ENCODE data around the gene KLHL8. TPM values are rescaled to one million over a fixed set of nuclear protein-coding genes. Genes with fewer than 3 reads are reported as not detected.

Gene KLHL8
- polyA plus RNA-seq (2012; ENCODE audit: low read depth, missing spikeins): 3.9 TPM

DNA sequence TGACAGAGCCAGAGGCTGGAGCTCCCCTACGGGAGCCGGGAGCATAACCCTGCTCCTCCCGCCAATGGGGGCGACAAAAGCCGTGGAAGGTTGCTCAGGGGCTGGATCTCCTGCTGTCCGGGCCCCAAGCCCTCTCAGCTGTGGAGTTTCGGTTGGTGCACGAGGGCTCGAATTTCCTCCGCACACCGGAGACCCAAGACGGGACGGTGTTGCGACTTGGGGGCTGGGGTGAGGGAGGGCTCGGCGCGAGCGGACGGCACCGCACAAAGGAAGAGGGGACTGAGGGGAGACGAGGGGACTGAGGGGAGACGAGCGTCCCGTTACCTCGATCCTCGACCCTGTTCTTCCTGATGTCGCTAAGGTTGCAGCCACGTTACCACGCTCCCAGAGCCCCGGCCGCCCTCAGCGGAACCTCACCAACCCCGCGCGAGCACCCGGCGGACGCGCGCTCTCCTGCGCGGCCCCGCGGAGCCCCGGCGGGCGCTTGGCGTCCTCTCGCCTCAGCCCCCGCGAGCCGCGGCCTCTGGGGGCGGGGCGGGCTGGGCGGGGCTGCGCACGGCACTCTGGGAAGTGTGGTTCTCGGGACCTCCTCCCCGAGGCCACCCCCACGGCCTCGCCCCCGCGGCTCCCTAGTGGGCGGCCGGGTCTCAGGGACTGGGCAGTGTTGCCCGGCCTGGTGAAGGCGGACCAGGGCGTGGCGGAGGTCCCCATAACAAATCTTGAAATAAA is at the start of gene KLHL8:
TSS of gene KLHL8 (minus strand) at position 525 of the 729 bp plus-strand sequence. CDS start 25,079 bp downstream, outside the sequence.
- FAIRE-seq (peak; percentile 96), DNase-seq (ENCODE audit: insufficient read length, low spot score) (peak; percentile 88)
- TF ChIP-seq POLR2AphosphoS5 (IDR thresholded peaks at IDR 0.05; ENCODE audit: low read depth, low read length): peak; percentile 95
- peak; percentile 94 for TF ChIP-seq POLR2A (IDR thresholded peaks at IDR 0.05; ENCODE audit: low read depth, low read length)
- no peak for TF ChIP-seq SPI1 (IDR thresholded peaks at IDR 0.05; ENCODE audit: low read depth, low read length)
- TF ChIP-seq POU2F2 (IDR thresholded peaks at IDR 0.05; ENCODE audit: low read depth, low read length): no peak
- TF ChIP-seq PAX5 (IDR thresholded peaks at IDR 0.05; ENCODE audit: insufficient read depth, low read length, severe bottlenecking): peak; percentile 16
- peak; percentile 64 for TF ChIP-seq TAF1 (IDR thresholded peaks at IDR 0.05; ENCODE audit: low read depth, low read length)

GRCh38 chr4:87270144-87270543 is 49.7 kb upstream of the KLHL8 start:
- TF ChIP-seq POLR2AphosphoS5 (IDR thresholded peaks at IDR 0.05; ENCODE audit: low read depth, low read length) (no peak), PAX5 (IDR thresholded peaks at IDR 0.05; ENCODE audit: insufficient read depth, low read length, severe bottlenecking) (no peak)
- no peak for FAIRE-seq
- DNase-seq (ENCODE audit: insufficient read length, low spot score): no peak

DNA sequence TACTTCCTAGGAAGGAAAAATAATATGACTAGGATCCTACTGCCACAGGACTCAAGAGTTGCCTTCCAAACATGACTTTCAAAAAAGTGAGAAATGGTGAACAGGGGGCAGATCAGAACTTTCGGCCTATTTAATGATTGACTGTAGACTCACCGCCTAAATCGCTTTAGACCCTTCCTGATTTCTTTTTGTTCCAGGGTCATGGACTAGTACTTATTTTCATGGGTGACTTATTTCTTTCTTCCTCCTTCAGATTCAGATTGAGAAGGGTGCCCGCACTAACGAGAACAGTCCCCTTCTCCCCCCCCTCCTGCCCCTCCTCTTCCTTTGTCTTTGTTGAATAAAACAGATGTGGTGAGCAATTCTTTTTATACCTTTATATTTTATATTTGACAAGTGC is 48.0 kb upstream of the KLHL8 start:
- TF ChIP-seq POU2F2 (IDR thresholded peaks at IDR 0.05; ENCODE audit: low read depth, low read length) (no peak), POLR2AphosphoS5 (IDR thresholded peaks at IDR 0.05; ENCODE audit: low read depth, low read length) (no peak), PAX5 (IDR thresholded peaks at IDR 0.05; ENCODE audit: insufficient read depth, low read length, severe bottlenecking) (no peak), SPI1 (IDR thresholded peaks at IDR 0.05; ENCODE audit: low read depth, low read length) (no peak), TAF1 (IDR thresholded peaks at IDR 0.05; ENCODE audit: low read depth, low read length) (no peak), POLR2A (IDR thresholded peaks at IDR 0.05; ENCODE audit: low read depth, low read length) (no peak)
- FAIRE-seq: no peak
- DNase-seq (ENCODE audit: insufficient read length, low spot score): no peak

- FAIRE-seq: no peak
- no peak for TF ChIP-seq POLR2AphosphoS5 (IDR thresholded peaks at IDR 0.05; ENCODE audit: low read depth, low read length)
- TF ChIP-seq POLR2A (IDR thresholded peaks at IDR 0.05; ENCODE audit: low read depth, low read length): no peak
- no peak for TF ChIP-seq TAF1 (IDR thresholded peaks at IDR 0.05; ENCODE audit: low read depth, low read length)
- no peak for TF ChIP-seq POU2F2 (IDR thresholded peaks at IDR 0.05; ENCODE audit: low read depth, low read length)
- no peak for TF ChIP-seq PAX5 (IDR thresholded peaks at IDR 0.05; ENCODE audit: insufficient read depth, low read length, severe bottlenecking)
- no peak for TF ChIP-seq SPI1 (IDR thresholded peaks at IDR 0.05; ENCODE audit: low read depth, low read length)
Measured at GRCh38 chr4:87266986-87267385, 46.6 kb upstream of the KLHL8 start.

GRCh38 chr4:87262886-87263285 is 42.5 kb upstream of the KLHL8 start:
- DNase-seq (ENCODE audit: insufficient read length, low spot score) (no peak), FAIRE-seq (no peak)
- TF ChIP-seq TAF1 (IDR thresholded peaks at IDR 0.05; ENCODE audit: low read depth, low read length) (no peak), POU2F2 (IDR thresholded peaks at IDR 0.05; ENCODE audit: low read depth, low read length) (no peak), SPI1 (IDR thresholded peaks at IDR 0.05; ENCODE audit: low read depth, low read length) (no peak), PAX5 (IDR thresholded peaks at IDR 0.05; ENCODE audit: insufficient read depth, low read length, severe bottlenecking) (no peak), POLR2AphosphoS5 (IDR thresholded peaks at IDR 0.05; ENCODE audit: low read depth, low read length) (no peak), POLR2A (IDR thresholded peaks at IDR 0.05; ENCODE audit: low read depth, low read length) (no peak)

More at GRCh38 chr4:87266986-87267385, 46.6 kb upstream of the KLHL8 start:
- DNase-seq (ENCODE audit: insufficient read length, low spot score): no peak

- FAIRE-seq (no peak), DNase-seq (ENCODE audit: insufficient read length, low spot score) (no peak)
- TF ChIP-seq POLR2AphosphoS5 (IDR thresholded peaks at IDR 0.05; ENCODE audit: low read depth, low read length) (no peak), TAF1 (IDR thresholded peaks at IDR 0.05; ENCODE audit: low read depth, low read length) (no peak), POU2F2 (IDR thresholded peaks at IDR 0.05; ENCODE audit: low read depth, low read length) (no peak)
Measured at GRCh38 chr4:87260477-87260876, 40.1 kb upstream of the KLHL8 start.

DNA sequence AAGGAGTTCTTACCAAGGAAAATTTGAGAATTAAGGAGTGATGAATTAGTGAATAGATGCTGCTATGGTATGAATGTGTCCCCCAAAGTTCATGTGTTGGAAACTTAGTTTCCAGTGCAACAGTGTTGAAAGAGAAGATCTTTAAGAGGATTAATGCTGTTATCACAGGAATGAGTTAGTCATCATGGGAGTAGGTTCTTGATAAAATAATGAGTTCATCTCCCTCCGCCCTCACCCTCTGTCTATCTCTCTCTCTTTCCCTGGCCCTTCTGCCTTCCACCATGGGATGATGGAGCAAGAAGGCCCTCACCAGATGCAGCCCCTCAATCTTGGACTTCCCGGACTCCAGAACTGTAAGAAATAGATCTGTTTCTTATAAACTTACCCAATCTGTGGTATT is 38.3 kb upstream of the KLHL8 start:
- TF ChIP-seq POLR2AphosphoS5 (IDR thresholded peaks at IDR 0.05; ENCODE audit: low read depth, low read length) (no peak), TAF1 (IDR thresholded peaks at IDR 0.05; ENCODE audit: low read depth, low read length) (no peak), SPI1 (IDR thresholded peaks at IDR 0.05; ENCODE audit: low read depth, low read length) (no peak), POU2F2 (IDR thresholded peaks at IDR 0.05; ENCODE audit: low read depth, low read length) (no peak), POLR2A (IDR thresholded peaks at IDR 0.05; ENCODE audit: low read depth, low read length) (no peak), PAX5 (IDR thresholded peaks at IDR 0.05; ENCODE audit: insufficient read depth, low read length, severe bottlenecking) (no peak)
- FAIRE-seq (no peak), DNase-seq (ENCODE audit: insufficient read length, low spot score) (no peak)

- DNase-seq (ENCODE audit: insufficient read length, low spot score) (no peak), FAIRE-seq (no peak)
- TF ChIP-seq TAF1 (IDR thresholded peaks at IDR 0.05; ENCODE audit: low read depth, low read length) (no peak), POLR2AphosphoS5 (IDR thresholded peaks at IDR 0.05; ENCODE audit: low read depth, low read length) (no peak), PAX5 (IDR thresholded peaks at IDR 0.05; ENCODE audit: insufficient read depth, low read length, severe bottlenecking) (no peak), POLR2A (IDR thresholded peaks at IDR 0.05; ENCODE audit: low read depth, low read length) (no peak), POU2F2 (IDR thresholded peaks at IDR 0.05; ENCODE audit: low read depth, low read length) (no peak), SPI1 (IDR thresholded peaks at IDR 0.05; ENCODE audit: low read depth, low read length) (no peak)
Measured at GRCh38 chr4:87257523-87257922, 37.1 kb upstream of the KLHL8 start.

DNA sequence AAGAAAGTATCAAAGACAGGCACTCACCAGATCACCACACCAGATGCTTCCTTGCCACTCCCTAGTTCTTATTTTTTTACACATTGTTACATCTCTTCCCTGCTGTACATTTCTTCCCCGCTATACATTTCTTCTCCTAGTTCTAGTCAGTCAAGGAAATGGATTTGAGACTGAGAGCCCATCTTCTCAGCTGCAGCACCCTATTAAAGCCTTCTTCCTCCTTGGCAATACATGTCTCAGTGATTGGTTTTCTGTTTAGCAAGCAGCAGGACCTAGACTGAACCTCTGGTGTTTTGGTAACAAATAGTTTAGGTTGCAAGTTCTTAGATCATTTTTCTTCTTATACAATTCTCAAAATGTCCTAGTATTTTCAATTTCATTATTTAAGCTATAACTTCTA is 35.3 kb upstream of the KLHL8 start:
- no peak for TF ChIP-seq PAX5 (IDR thresholded peaks at IDR 0.05; ENCODE audit: insufficient read depth, low read length, severe bottlenecking)
- no peak for TF ChIP-seq TAF1 (IDR thresholded peaks at IDR 0.05; ENCODE audit: low read depth, low read length)
- no peak for TF ChIP-seq SPI1 (IDR thresholded peaks at IDR 0.05; ENCODE audit: low read depth, low read length)
- no peak for TF ChIP-seq POLR2A (IDR thresholded peaks at IDR 0.05; ENCODE audit: low read depth, low read length)
- TF ChIP-seq POU2F2 (IDR thresholded peaks at IDR 0.05; ENCODE audit: low read depth, low read length): no peak
- no peak for TF ChIP-seq POLR2AphosphoS5 (IDR thresholded peaks at IDR 0.05; ENCODE audit: low read depth, low read length)
- no peak for FAIRE-seq
- no peak for DNase-seq (ENCODE audit: insufficient read length, low spot score)

GRCh38 chr4:87251106-87251505 is 30.7 kb upstream of the KLHL8 start:
- TF ChIP-seq POLR2AphosphoS5 (IDR thresholded peaks at IDR 0.05; ENCODE audit: low read depth, low read length) (no peak), PAX5 (IDR thresholded peaks at IDR 0.05; ENCODE audit: insufficient read depth, low read length, severe bottlenecking) (no peak), POU2F2 (IDR thresholded peaks at IDR 0.05; ENCODE audit: low read depth, low read length) (no peak), SPI1 (IDR thresholded peaks at IDR 0.05; ENCODE audit: low read depth, low read length) (no peak), TAF1 (IDR thresholded peaks at IDR 0.05; ENCODE audit: low read depth, low read length) (no peak), POLR2A (IDR thresholded peaks at IDR 0.05; ENCODE audit: low read depth, low read length) (no peak)
- FAIRE-seq (no peak), DNase-seq (ENCODE audit: insufficient read length, low spot score) (no peak)

Data from GM12891 (cell line).